Gastroesophageal sphincter (tissue), 3 donors: ENCODE measurements around the gene CACNA1A.

Experiments
- CTCF ChIP-seq, 4 experiments: fragments of 200-600 bp in 2 of 4; fragments of 450-650 bp in 2 of 4; sonication (generic) in 1 of 4; IDR thresholded peaks; one replicate each; pipeline ENCODE4 v1.5.1; 2017 to 2019; ENCODE audit warnings: antibody characterized with exemption in 4 of 4, mild to moderate bottlenecking in 2 of 4, moderate library complexity in 2 of 4
- EP300 ChIP-seq: sonication (generic); formaldehyde crosslinking; IDR thresholded peaks from one replicate; pipeline ENCODE4 v1.6.1; 2017; ENCODE audit warnings: antibody characterized with exemption, mild to moderate bottlenecking
- POLR2AphosphoS5 ChIP-seq: sonication (generic); formaldehyde crosslinking; IDR thresholded peaks from one replicate; pipeline ENCODE4 v1.6.1; 2017; ENCODE audit warnings: antibody characterized with exemption

GRCh38 chr19:13493516-13494310 is 12.6 kb downstream of the CACNA1A start:
- TF ChIP-seq POLR2AphosphoS5 (no peak), CTCF (IDR thresholded peaks at IDR 0.05) (no peak), EP300 (no peak)
